Endodermal cell (in vitro differentiated cells): ENCODE data around the gene SLC16A9. TPM values are rescaled to one million over a fixed set of nuclear protein-coding genes. Genes with fewer than 3 reads are reported as not detected.

Source experiments
- DNase-seq: peaks from one replicate; pipeline ENCODE4 v3.0.0-alpha.2; 2017
- H3K27ac ChIP-seq: 2 replicates; pipeline ENCODE4 v1.5.1; 2013; ENCODE audit warnings: mild to moderate bottlenecking, low read depth, low read length, moderate library complexity
- H3K27me3 ChIP-seq: 2 replicates; pipeline ENCODE4 v1.6.1; 2013; ENCODE audit warnings: mild to moderate bottlenecking, low read length, moderate library complexity; ENCODE audit not compliant: insufficient read depth, control insufficient read depth, poor library complexity, severe bottlenecking
- H3K36me3 ChIP-seq: 2 replicates; pipeline ENCODE4 v1.7.0; 2013; ENCODE audit warnings: mild to moderate bottlenecking, low read length, moderate library complexity; ENCODE audit not compliant: control insufficient read depth, insufficient read depth
- H3K4me1 ChIP-seq: one replicate; pipeline ENCODE4 v1.7.0; 2013; ENCODE audit warnings: low read length; ENCODE audit not compliant: control insufficient read depth, insufficient read depth
- H3K4me3 ChIP-seq: 2 replicates; pipeline ENCODE4 v1.5.1; 2013; ENCODE audit warnings: mild to moderate bottlenecking, low read length, moderate library complexity
- H3K9ac ChIP-seq: 2 replicates; pipeline ENCODE4 v1.6.1; 2013; ENCODE audit warnings: mild to moderate bottlenecking, low read length, moderate library complexity; ENCODE audit not compliant: poor library complexity, severe bottlenecking; ENCODE audit errors: extremely low read depth
- H3K9me3 ChIP-seq: 2 replicates; pipeline ENCODE4 v1.6.1; 2013; ENCODE audit warnings: mild to moderate bottlenecking, low read length, moderate library complexity; ENCODE audit not compliant: control insufficient read depth
- H3K27ac Mint-ChIP-seq: 2 replicates; pipeline ENCODE4 v1.8.0; 2020; ENCODE audit warnings: mixed read lengths
- H3K27me3 Mint-ChIP-seq: 2 replicates; pipeline ENCODE4 v1.8.0; 2021; ENCODE audit warnings: mild to moderate bottlenecking, mixed read lengths; ENCODE audit not compliant: insufficient read depth
- H3K36me3 Mint-ChIP-seq: 2 replicates; pipeline ENCODE4 v1.8.0; 2020; ENCODE audit warnings: low read depth, mixed read lengths
- H3K4me1 Mint-ChIP-seq: 2 replicates; pipeline ENCODE4 v1.8.0; 2020; ENCODE audit warnings: mixed read lengths
- H3K4me3 Mint-ChIP-seq: 2 replicates; pipeline ENCODE4 v1.8.0; 2020; ENCODE audit warnings: mild to moderate bottlenecking, moderate library complexity, mixed read lengths
- H3K9me3 Mint-ChIP-seq: 2 replicates; pipeline ENCODE4 v1.8.0; 2020; ENCODE audit warnings: mild to moderate bottlenecking, mixed read lengths
- CTCF ChIP-seq: fragments of 200-600 bp; sonication (generic); conservative IDR thresholded peaks from 2 replicates; pipeline ENCODE4 v1.5.0; 2021; ENCODE audit warnings: antibody characterized with exemption, mild to moderate bottlenecking
- WGBS, 2 experiments: methylation state at CpG; one replicate each; pipeline versions ENCODE4 v1.1.5 to v1.1.7; 2013; ENCODE audit warnings: missing lambda C conversion rate in 2 of 2, mixed read lengths in 1 of 2; ENCODE audit not compliant: insufficient coverage in 1 of 2, insufficient read length in 1 of 2; 5-methylcytosine and 5-hydroxymethylcytosine counted together
- total RNA-seq, 2 donors: library from RNA; stranded (reverse); fragmentation: NEBNext Ultra II Directional in 1 of 2; extraction: Animal tissue kit (Norgen Biotek cat#: 25700) in 1 of 2; gene quantifications; 2 replicates in 1 of 2; 3 replicates in 1 of 2; pipeline ENCODE4 v1.2.1, GENCODE V29; 2021

Gene SLC16A9
- total RNA-seq, 2 donors from 2014 or later, result 4.9 to 19.3 TPM

DNA sequence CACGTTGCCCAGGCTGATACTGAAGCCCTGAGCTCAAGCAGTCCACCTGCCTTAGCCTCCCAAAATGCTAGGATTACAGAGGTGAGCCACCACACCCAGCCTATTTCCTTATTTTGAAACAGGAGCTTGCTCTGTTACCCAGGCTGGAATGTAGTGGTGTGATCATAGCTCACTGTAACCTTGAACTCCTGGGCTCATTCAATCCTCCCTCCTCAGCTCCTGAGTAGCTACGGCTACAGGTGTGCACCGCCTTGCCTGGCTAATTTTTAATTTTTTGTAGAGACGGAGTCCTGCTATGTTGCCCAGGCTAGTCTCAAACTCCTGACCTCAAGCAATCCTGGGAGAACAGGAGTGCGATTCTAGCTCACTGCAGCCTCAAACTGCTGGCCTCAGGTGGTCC is 31.9 kb upstream of the SLC16A9 start:
- H3K4me3 Mint-ChIP-seq, result no peak overlapping the region
- WGBS, 2 experiments, result 81 to 84% methylated on average over 5 of the region's 5 CpGs

GRCh38 chr10:59741048-59741447 is 31.4 kb upstream of the SLC16A9 start:
- Mint-ChIP-seq H3K36me3 (no peaks in the 10 kb centered on the region), H3K27me3 (no peaks in the 10 kb centered on the region), H3K4me3 (no peak overlapping the region), H3K9me3 (peaks cover 19% of the 10 kb centered on the region), H3K4me1 (peaks cover 3% of the 10 kb centered on the region), H3K27ac (no peak overlapping the region)
- H3K4me1 ChIP-seq, result no peaks in the 10 kb centered on the region
- peaks cover 6% of the 10 kb centered on the region for H3K9me3 ChIP-seq
- H3K4me3 ChIP-seq, result no peak overlapping the region
- H3K9ac ChIP-seq, result no peak overlapping the region
- no peak for DNase-seq
- no peak for TF ChIP-seq CTCF
- H3K27me3 ChIP-seq, result no peaks in the 10 kb centered on the region
- H3K36me3 ChIP-seq, result no peaks in the 10 kb centered on the region
- no peak overlapping the region for H3K27ac ChIP-seq

More for the DNA sequence above, 31.9 kb upstream of the SLC16A9 start:
- no peak overlapping the region for H3K27ac ChIP-seq
- H3K27me3 ChIP-seq, result no peaks in the 10 kb centered on the region
- no peak for TF ChIP-seq CTCF
- H3K9me3 Mint-ChIP-seq, result peaks cover 19% of the 10 kb centered on the region
- H3K4me1 Mint-ChIP-seq, result peaks cover 3% of the 10 kb centered on the region
- no peaks in the 10 kb centered on the region for H3K36me3 Mint-ChIP-seq
- H3K27me3 Mint-ChIP-seq, result no peaks in the 10 kb centered on the region
- no peak overlapping the region for H3K9ac ChIP-seq
- H3K27ac Mint-ChIP-seq, result no peak overlapping the region
- no peak overlapping the region for H3K4me3 ChIP-seq
- no peak for DNase-seq
- H3K9me3 ChIP-seq, result peaks cover 6% of the 10 kb centered on the region
- H3K4me1 ChIP-seq, result no peaks in the 10 kb centered on the region
- no peaks in the 10 kb centered on the region for H3K36me3 ChIP-seq

DNA sequence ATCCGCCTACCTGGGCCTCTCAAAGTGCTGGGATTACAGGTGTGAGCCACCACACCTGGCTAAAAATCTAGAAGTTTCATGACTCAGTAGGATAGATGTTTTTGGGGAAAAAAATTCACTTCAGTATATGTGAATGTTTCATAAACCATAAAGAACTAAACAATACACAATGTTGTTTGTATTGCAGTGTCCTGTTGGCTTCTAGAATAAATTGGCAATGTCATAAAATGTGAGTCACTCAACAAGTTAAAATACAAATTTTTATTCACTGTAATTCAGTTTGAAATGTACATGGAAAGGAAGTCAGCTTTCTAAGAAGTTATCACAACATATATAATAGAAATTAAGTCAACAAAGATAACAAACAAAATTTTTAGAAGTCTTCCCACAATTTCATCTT is 27.1 kb upstream of the SLC16A9 start:
- H3K4me1 Mint-ChIP-seq, result peaks cover 3% of the 10 kb centered on the region

More for the DNA sequence above, 27.1 kb upstream of the SLC16A9 start:
- Mint-ChIP-seq H3K9me3 (peaks cover 7% of the 10 kb centered on the region), H3K27ac (no peak overlapping the region), H3K27me3 (peaks cover 2% of the 10 kb centered on the region), H3K36me3 (no peaks in the 10 kb centered on the region), H3K4me3 (no peak overlapping the region)
- Histone ChIP-seq H3K4me3 (no peak overlapping the region), H3K27me3 (no peaks in the 10 kb centered on the region), H3K9ac (no peak overlapping the region), H3K27ac (no peak overlapping the region), H3K9me3 (no peaks in the 10 kb centered on the region), H3K4me1 (no peaks in the 10 kb centered on the region), H3K36me3 (no peaks in the 10 kb centered on the region)
- no peak for TF ChIP-seq CTCF
- no peak for DNase-seq
- 96 to 100% methylated on average over 1 of the region's 1 CpG for WGBS, 2 experiments
